ENCODE measurements around the gene EDC4.
"Not testable (repeated sequence)": the region's sequence is repeated elsewhere in the genome, so short reads cannot be mapped to it uniquely, and the experiment has no call there.

The EDC4 gene

GRCh38 chr16:67847064-67847861, 25.6 kb upstream of the EDC4 start, which contains the start of gene CENPT:
CENPT (minus strand) TSS chr16:67847693; CDS start chr16:67833859, 13,834 bp downstream.
- peak; percentile 83 for DNase-seq

DNA sequence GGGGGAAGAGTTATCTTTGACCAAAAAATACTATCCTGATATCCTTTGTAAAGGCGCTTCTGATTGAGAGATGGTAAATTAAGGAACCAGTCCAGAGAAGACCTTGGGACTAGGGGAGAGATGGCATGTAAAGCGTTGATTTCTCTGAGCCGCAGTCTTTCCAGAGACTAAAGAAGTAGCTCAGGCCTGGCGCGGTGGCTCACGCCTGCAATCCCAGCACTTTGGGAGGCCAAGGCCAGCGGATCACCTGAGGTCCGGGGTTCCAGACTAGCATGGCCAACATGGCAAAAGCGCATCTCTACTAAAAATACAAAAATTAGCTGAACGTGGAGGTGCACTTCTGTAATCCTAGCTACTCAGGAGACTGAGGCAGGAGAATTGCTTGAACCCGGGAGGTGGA, 24.7 kb upstream of the EDC4 start:
- DNase-seq = no peak

DNA sequence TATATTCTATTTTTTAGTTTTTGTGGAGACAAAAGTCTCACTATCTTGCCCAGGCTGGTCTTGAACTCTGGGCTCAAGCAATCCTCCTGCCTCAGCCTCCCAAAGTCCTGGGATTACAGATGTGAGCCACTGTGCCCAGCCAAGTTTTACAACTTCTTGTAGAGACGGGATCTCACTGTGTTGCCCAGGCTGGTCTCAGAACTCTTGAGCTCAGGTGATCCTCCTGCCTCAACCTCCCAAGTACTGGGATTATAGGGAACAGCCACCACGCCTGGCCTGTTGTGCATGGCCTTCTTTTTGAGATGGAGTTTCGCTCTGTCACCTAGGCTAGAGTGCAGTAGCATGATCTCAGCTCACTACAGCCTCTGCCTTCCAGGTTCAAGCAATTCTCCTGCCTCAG, 19.2 kb upstream of the EDC4 start:
- no peak for DNase-seq

GRCh38 chr16:67855789-67856188, 17.1 kb upstream of the EDC4 start:
- no peak for DNase-seq

DNA sequence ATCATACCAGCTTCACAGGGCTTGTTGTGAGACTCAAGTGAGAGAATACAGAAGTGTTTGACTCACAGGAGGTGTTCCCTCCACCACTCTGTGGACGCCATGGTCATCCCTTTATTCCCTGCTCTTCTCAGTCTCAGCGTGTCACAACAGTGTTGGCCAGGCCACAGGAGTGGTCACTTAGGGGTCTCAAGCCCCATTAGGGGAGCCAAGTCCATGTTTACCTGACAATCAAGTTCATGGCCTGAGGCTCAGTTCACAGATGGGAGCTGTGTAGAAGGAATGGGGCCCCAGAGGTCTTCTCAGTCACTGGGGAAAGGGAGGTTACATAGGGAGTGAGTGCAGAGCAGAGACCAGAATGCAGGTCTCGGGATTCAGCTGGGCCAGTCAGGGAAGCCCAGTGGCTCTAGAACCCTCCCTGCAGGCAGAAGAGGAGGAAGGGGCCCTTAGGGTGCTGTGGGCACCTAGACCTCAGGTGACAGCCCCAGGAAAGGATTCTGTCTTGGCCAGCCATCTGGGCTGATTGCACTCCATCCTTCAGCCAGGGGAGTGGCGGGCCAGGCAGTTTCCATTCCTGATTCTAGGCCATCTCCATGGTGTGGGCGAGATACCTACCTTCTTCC, 15.8 kb upstream of the EDC4 start:
- DNase-seq = no peak

DNA sequence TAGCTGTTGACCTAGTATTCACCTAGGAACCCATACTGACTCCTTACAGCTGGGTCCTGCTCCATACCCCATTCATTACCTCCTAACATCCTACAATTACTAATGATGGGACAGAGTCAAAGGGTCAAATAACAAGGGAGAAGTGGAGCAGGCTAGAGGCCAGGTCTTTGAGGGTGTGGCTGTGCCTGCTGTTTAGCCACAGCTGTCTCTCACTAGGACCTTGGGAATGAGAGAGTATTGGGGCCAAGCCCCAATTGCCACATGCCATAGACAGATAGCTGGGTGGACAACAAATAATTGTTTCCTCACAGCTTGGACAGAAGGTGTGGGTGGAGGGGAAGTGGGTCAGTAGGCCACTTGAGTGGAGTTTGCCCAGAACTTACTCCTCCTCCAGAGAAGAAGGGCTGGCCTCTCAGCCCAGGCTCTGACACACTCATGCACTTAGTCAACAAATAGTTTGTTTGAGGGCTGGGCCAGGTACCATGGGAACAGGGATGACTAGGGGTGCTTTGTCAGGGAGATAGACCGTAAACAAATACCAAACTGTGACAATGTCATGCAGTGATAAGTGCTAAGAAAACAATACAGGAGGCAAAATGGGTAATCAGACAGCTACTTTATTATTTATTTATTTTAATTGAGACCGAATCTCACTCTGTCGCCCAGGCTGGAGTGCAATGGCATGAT, 15.2 kb upstream of the EDC4 start:
- no peak for DNase-seq

DNA sequence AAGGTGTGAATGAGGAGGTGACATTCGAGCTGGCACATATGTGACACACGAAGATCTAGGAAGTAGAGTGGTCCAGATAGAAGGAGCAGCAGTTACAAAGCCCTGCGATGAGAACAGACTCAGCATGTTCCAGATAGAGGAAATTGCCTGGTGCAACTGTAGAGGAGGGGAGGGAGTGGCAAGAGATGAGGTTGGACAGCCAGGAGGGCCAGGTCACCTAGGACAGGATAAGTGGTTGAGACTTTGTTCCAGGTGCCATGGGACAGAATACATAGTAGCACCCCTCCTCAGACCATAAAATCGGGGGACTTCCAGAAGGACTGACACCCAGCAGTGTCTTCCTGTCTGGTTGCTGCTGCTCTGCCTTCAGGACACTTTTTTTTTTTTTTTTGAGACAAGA, 14.4 kb upstream of the EDC4 start:
- DNase-seq = no peak

- no peak for DNase-seq
Measured at GRCh38 chr16:67860589-67861398, 12.1 kb upstream of the EDC4 start.

DNA sequence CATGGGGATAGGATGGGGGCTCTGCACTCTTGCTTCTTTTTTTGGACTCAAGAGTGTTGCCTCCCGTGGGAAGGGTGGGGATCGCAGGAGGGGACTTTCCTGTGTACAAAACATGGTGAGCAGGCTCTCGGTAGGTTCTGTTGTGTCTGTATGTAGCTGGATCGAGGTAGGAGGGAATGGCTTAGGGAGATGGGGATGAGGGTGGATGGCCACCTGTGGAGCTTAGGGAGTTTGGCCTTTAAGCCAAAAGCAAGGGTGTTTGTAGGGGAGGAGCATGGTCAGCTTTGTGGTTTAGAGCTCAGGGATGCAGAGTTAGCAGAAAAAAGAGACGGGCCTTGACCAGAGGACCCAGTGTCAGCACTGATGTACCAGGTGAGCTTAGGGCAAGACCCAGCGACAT, 11.0 kb upstream of the EDC4 start:
- DNase-seq = no peak

- no peak for DNase-seq
Measured at GRCh38 chr16:67862623-67863583, 9.9 kb upstream of the EDC4 start.

DNA sequence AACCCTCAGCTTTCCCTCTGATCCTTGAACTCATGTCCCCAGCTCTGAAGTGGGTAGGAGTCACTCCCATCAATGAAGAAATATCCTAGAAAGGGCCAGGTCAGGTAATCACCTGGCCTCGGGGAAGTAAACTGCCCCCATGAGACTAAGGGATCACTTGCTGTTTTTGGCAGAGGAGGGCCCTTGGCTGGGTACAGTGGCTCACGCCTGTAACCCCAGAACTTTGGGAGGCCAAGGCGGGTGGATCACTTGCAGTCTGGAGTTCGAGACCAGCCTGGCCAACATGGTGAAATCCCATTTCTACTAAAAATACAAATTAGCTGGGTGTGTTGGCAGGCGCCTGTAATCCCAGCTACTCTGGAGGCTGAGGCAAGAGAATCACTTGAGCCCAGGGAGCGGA, 8.8 kb upstream of the EDC4 start:
- not testable (repeated sequence) for DNase-seq

DNA sequence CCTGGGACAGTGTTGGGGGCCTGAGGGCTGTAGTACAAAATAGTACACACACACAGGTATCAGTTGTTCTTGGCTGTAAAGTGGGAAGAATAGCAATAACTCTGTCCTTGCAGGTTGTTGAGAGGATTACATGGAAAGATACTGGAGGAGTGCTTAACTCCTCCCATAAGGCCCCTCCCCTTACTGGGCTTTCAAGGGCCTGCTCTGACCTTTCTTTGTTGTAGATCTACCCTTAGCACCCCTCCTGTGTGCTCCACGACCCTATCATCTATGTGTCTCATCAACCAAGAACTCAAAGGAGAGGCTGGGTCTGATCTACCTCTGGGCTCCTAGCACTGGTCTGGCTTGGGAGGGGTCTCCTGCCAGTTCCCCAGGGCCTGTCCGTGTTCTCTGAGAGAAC, 8.3 kb upstream of the EDC4 start:
- no peak for DNase-seq

DNA sequence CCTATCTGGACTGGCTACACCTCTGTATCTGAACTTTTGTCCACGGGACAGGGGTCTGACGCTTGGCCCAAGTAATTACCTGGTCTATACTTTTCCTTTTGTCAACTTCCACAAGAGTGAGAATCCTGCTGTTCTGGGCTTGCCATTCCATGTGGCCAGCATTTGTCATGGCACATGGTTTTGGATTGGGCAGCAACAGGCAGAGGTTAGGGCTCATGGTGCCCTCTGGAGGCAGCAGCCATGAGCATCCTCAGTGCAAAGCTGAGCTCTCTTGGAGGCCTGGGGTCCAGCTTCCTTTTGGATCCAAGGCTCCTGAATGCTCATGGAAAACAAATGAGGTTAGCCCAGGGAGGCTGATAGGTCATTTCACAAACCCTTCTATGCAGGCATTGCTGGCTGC, 7.5 kb upstream of the EDC4 start:
- no peak for DNase-seq

- DNase-seq = no peak
Measured at GRCh38 chr16:67868290-67868689, 4.6 kb upstream of the EDC4 start.

DNA sequence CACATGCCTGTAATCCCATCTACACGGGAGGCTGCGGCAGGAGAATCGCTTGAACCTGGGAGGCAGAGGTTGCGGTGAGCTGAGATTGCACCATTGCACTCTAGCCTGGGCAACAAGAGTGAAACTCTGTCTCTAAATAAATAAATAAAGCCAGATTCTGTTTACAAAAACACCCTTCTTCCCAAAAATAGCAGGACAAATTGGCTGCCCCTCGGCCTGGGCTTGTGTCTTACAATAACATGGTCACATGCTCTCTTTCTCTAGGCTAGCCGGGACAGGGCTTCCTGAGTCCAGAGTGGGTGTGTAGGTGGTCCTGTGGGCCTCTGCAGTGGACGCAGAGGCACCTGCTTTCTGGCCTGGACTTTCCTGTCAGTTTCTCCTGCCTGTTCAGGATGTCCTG, 3.2 kb upstream of the EDC4 start:
- DNase-seq = no peak

DNA sequence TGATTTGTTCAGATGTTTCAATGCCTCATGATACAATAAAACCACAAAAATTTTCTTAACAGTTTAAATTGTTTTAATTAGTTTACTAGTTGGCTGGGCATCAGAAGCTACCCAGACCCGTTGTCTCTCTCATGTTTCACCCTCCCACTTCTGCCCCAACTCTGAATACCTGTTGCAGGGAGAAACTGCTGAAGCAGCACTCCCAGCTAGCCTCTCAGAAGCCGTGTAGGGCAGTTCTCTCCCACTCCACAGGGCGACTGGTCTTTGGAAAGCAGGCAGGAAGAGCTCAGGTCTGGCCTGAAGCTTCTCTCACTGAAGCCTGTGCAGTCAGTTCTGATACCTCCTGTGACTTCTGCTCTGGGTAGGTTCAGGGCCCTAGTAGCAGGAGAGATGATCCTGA, 1.6 kb upstream of the EDC4 start:
- no peak for DNase-seq

- no peak for DNase-seq
Measured at GRCh38 chr16:67872131-67872630, 671 bp upstream of the EDC4 start.

- DNase-seq = no peak
Measured at GRCh38 chr16:67873435-67874370, 851 bp downstream of the EDC4 start.

- DNase-seq = no peak
Measured at GRCh38 chr16:67874372-67874771, 1.5 kb downstream of the EDC4 start.

GRCh38 chr16:67877064-67877463, 4.2 kb downstream of the EDC4 start:
- no peak for DNase-seq

Data from right kidney (tissue), 1 donor.